Smooth muscle cell (in vitro differentiated cells): ENCODE data around the gene RAD51B. TPM values are rescaled to one million over a fixed set of nuclear protein-coding genes. Genes with fewer than 3 reads are reported as not detected.

ENCODE experiments used
- DNase-seq: peaks from one replicate; lab custom pipeline; 2025; ENCODE audit not compliant: unreplicated experiment; lab: John Stamatoyannopoulos, UW
- H2AFZ ChIP-seq: fragments of 200-600 bp; sonication (generic); 2 replicates; pipeline ENCODE4 v1.6.0; 2016; ENCODE audit warnings: antibody characterized with exemption, low read depth, mild to moderate bottlenecking
- H3F3A ChIP-seq: fragments of 200-600 bp; sonication (generic); 2 replicates; pipeline ENCODE4 v1.6.0; 2017; ENCODE audit warnings: antibody characterized with exemption, low read depth
- H3K27ac ChIP-seq: fragments of 200-600 bp; sonication (generic); 2 replicates; pipeline ENCODE4 v1.5.1; 2016; ENCODE audit warnings: low read depth, mild to moderate bottlenecking
- H3K27me3 ChIP-seq: fragments of 200-600 bp; sonication (generic); 2 replicates; pipeline ENCODE4 v1.6.1; 2016; ENCODE audit warnings: low read depth, mild to moderate bottlenecking
- H3K36me3 ChIP-seq: fragments of 200-600 bp; sonication (generic); 2 replicates; pipeline ENCODE4 v1.5.1; 2016; ENCODE audit warnings: low read depth
- H3K4me1 ChIP-seq: fragments of 200-600 bp; sonication (generic); 2 replicates; pipeline ENCODE4 v1.5.1; 2016; ENCODE audit warnings: low read depth
- H3K4me2 ChIP-seq: fragments of 200-600 bp; sonication (generic); 2 replicates; pipeline ENCODE4 v1.6.0; 2016; ENCODE audit warnings: mild to moderate bottlenecking
- H3K4me3 ChIP-seq: fragments of 200-600 bp; sonication (generic); 2 replicates; pipeline ENCODE4 v1.5.1; 2016; ENCODE audit warnings: mild to moderate bottlenecking
- H3K79me2 ChIP-seq: fragments of 200-600 bp; sonication (generic); 2 replicates; pipeline ENCODE4 v1.6.0; 2016; ENCODE audit warnings: low read depth, mild to moderate bottlenecking
- H3K9ac ChIP-seq: fragments of 200-600 bp; sonication (generic); 2 replicates; pipeline ENCODE4 v1.6.0; 2016; ENCODE audit warnings: low read depth
- H3K9me3 ChIP-seq: fragments of 200-600 bp; sonication (generic); replicated peaks from 2 replicates; pipeline ENCODE4 v1.5.1; 2016; ENCODE audit warnings: low read depth
- H4K20me1 ChIP-seq: fragments of 200-600 bp; sonication (generic); 2 replicates; pipeline ENCODE4 v1.6.0; 2016; ENCODE audit warnings: low read depth
- CTCF ChIP-seq: fragments of 200-600 bp; sonication (generic); IDR thresholded peaks from 2 replicates; pipeline ENCODE4 v1.5.1; 2017; ENCODE audit warnings: borderline replicate concordance, mild to moderate bottlenecking, antibody characterized with exemption; ENCODE audit not compliant: insufficient read depth, poor library complexity, severe bottlenecking
- WGBS: methylation state at CpG from one replicate; pipeline ENCODE4 v1.1.7; 2016; ENCODE audit warnings: low lambda C conversion rate; 5-methylcytosine and 5-hydroxymethylcytosine counted together
- polyA plus RNA-seq: library from polyadenylated mRNA; unstranded; fragments of >200 nt; fragmentation: Nextera tagmentation; extraction: Ambion mirVana; gene quantifications from 2 replicates; pipeline ENCODE4 v1.2.1, GENCODE V29; 2016
- total RNA-seq: library from RNA; depleted of rRNA; stranded (reverse); fragments of >200 nt; gene quantifications from 2 replicates; pipeline ENCODE4 v1.2.3, GENCODE V29; 2014

The RAD51B gene
- total and polyA plus RNA-seq, 2 experiments from 2014 or later = 4.6 to 5.3 TPM

- no peaks in the 10 kb centered on the region for H3K9me3 ChIP-seq
- H3K79me2 ChIP-seq = no peaks in the 10 kb centered on the region
- no peak for DNase-seq
- H3K36me3 ChIP-seq = no peaks in the 10 kb centered on the region
- TF ChIP-seq CTCF = no peak
- 90% methylated on average over 1 of the region's 1 CpG for WGBS
- peaks cover 51% of the 10 kb centered on the region for H3K4me1 ChIP-seq
- H2AFZ ChIP-seq = no peak overlapping the region
- H3F3A ChIP-seq = peaks cover 46% of the 10 kb centered on the region
- no peaks in the 10 kb centered on the region for H3K27me3 ChIP-seq
- peak overlapping the region; percentile 72 for H3K9ac ChIP-seq
- H4K20me1 ChIP-seq = no peaks in the 10 kb centered on the region
- H3K4me2 ChIP-seq = peak overlapping the region; percentile 58
- peak overlapping the region; percentile 98 for H3K27ac ChIP-seq
- H3K4me3 ChIP-seq = no peak overlapping the region
These were observed 866.6 kb downstream of the RAD51B start for GRCh38 chr14:68686205-68686465.

GRCh38 chr14:68686724-68687123, 867.1 kb downstream of the RAD51B start:
- WGBS = 92% methylated on average over 8 of the region's 8 CpGs
- no peak for DNase-seq
- Histone ChIP-seq H3K36me3 (no peaks in the 10 kb centered on the region), H3K4me1 (peaks cover 51% of the 10 kb centered on the region), H3K27me3 (no peaks in the 10 kb centered on the region), H4K20me1 (no peaks in the 10 kb centered on the region), H3K9ac (peak overlapping the region; percentile 72), H3K79me2 (no peaks in the 10 kb centered on the region), H2AFZ (no peak overlapping the region), H3K27ac (peak overlapping the region; percentile 98), H3K9me3 (no peaks in the 10 kb centered on the region), H3F3A (peaks cover 40% of the 10 kb centered on the region), H3K4me3 (no peak overlapping the region), H3K4me2 (no peak overlapping the region)
- no peak for TF ChIP-seq CTCF

- TF ChIP-seq CTCF = no peak
- no peak overlapping the region for H2AFZ ChIP-seq
- WGBS = 35% methylated on average over 11 of the region's 11 CpGs
- no peaks in the 10 kb centered on the region for H4K20me1 ChIP-seq
- no peak overlapping the region for H3K4me3 ChIP-seq
- peak overlapping the region; percentile 52 for H3K4me2 ChIP-seq
- H3F3A ChIP-seq = peaks cover 34% of the 10 kb centered on the region
- no peak overlapping the region for H3K9ac ChIP-seq
- no peaks in the 10 kb centered on the region for H3K27me3 ChIP-seq
- H3K9me3 ChIP-seq = no peaks in the 10 kb centered on the region
- H3K79me2 ChIP-seq = no peaks in the 10 kb centered on the region
- DNase-seq = no peak
- peak overlapping the region; percentile 98 for H3K27ac ChIP-seq
- no peaks in the 10 kb centered on the region for H3K36me3 ChIP-seq
- H3K4me1 ChIP-seq = peaks cover 52% of the 10 kb centered on the region
These were observed 868.2 kb downstream of the RAD51B start for GRCh38 chr14:68687746-68688145.

GRCh38 chr14:68688872-68689371, 869.3 kb downstream of the RAD51B start:
- Histone ChIP-seq H3K4me3 (no peak overlapping the region), H4K20me1 (no peaks in the 10 kb centered on the region), H3K4me1 (peaks cover 45% of the 10 kb centered on the region), H3K4me2 (peak overlapping the region; percentile 36), H3K9me3 (no peaks in the 10 kb centered on the region), H2AFZ (no peak overlapping the region), H3F3A (peaks cover 40% of the 10 kb centered on the region), H3K9ac (peak overlapping the region; percentile 31), H3K27ac (peak overlapping the region; percentile 98), H3K79me2 (no peaks in the 10 kb centered on the region), H3K36me3 (no peaks in the 10 kb centered on the region), H3K27me3 (no peaks in the 10 kb centered on the region)
- no peak for DNase-seq
- WGBS = 42% methylated on average over 9 of the region's 9 CpGs
- no peak for TF ChIP-seq CTCF
